DMS 273 (cell line): ENCODE measurements around the gene ABCA4.

ENCODE experiments used
- DNase-seq: peaks from one replicate; lab custom pipeline; 2025; ENCODE audit not compliant: unreplicated experiment; lab: John Stamatoyannopoulos, UW

The ABCA4 gene

DNA sequence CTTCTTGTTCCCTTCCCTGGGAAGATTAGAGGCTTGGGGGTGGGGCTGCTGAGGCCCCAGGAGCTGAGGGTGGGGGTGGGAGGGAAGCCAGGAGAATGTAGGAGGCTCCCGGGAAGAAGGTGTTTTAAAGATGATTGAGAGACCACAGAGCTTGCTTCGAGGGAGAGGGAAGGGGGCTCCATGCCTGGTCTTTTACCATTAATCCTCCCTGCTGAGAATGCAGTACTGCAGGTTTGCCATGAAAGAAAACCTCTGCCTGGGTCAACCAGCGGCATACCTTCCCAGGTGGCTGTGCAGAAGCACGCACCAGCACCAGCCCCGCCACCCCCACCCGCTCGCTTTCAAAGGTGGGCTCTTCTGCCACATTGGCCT, 15.4 kb downstream of the ABCA4 start:
- no peak for DNase-seq

DNA sequence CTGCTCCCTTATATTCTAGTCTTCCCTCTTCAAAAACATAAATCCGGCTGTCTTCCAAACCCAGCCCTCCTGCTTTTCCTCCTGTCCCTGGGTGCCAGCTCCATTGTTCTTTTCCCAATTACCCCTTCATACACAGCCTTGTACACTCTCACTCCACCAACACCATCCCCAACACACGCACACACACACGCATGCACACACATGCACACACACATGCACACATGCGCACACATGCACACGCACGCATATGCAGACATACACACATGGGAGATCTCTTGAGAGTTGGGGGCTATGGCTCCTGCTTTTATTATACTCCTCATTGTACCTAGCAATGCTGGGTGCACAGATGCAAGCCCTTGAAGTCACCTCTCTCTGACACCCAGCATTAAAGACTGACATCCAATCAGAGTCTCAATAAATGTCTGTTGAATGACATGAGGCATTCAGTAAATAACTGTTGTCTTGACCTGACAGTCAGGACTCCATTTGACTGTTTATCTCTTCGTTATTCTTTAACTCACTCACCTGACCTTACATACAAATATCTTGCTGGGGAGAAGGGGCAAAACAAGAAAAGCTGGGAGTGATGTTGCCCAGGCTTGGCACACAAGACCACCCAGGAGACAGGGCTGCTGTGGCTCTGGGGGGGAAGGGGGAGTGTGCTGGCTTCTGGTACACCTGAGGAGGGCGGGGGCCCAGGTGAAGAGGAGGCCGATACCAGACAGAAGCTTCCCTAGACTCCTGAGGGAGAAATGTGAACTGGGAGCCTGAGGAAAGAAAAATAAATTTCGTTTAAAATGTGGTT, 16.0 kb downstream of the ABCA4 start:
- DNase-seq: no peak

DNA sequence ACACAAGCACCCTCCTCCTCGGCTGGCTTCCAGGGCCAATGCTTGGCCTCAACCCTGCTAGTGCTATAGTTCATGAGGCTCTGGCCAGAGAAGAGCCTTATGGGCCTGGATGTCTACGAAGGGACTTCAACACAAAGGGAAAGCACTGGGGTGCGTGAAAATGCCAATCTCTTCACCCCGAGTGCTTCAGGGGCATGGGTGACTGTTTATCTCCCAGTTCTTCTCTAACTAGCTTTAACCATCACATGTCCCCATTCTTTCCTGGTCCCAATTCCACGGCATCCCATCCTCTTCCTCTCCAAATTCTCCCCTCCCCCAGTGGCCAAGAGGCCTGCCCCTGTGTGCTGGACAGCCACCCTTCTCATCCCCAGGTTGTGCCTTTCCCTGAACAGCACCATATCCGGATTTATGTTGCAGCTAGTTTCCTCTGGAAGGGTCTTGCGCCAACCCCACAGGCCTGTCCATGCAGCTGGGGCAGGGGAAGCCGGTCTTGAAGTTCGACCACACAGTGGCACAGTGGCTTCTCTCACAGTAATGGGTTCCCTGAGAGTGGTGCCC, 16.7 kb downstream of the ABCA4 start:
- DNase-seq: no peak

DNA sequence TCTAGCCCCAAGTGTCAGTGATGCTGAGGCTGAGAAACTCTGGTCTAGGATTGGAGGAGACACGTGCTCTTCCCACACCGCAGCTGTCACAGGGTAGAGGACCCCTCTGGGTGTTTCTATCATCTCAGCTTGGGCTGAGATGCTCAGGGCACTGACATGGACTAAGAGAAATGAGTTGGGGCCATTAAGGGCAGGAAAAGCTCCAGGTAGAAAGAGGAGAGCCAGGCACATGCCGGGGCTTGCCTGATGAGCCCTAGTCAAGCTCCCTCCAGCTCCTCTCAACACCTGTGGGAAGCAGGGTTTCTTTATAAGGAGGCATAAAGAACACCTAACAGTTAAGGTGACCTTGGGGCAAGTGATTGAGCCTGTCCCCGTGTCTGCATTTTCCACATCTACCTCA, 17.3 kb downstream of the ABCA4 start:
- no peak for DNase-seq

DNA sequence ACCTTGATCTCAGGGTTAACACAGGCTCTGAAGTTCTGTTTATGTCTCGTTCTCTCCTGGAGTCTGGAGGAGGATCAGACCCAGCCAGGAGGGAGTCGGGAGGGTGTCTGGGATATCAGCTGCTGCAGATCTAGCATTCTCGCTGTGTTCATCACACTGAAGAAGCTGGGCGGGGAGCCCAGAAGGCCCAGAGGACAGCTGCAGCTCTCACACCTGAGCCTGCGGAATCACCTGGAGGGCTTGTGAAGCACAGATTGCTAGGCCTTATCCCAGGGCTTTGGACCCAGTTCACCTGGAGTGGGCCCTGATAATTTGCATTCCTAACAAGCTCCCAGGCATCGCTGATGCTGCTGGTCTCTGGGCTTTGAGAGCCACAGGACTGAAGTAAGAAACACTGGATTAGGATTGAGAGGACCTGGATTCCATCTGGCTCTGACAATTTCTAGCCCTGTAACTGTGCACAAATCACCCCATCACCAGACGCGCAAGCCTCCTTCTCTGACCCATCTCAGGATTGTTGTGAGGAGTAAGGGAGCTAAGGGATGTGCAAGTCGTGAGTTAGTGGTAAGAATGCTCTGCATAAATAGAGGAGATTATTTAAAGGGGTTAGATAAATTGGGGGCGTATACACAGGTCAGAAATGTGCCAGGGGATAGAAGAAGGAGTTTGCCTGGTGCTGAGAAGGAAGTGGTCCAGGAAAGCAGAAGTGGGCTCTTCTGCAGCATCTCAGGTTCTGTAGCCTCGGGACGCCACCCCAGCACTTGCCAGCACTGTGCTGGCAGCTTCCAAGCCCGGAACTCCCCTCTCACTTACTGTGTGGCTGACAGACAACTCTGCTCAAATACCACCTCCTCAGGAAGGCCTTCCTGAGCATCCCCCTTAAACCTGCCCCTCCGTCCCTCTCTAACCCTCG, 19.1 kb downstream of the ABCA4 start:
- DNase-seq: no peak

DNA sequence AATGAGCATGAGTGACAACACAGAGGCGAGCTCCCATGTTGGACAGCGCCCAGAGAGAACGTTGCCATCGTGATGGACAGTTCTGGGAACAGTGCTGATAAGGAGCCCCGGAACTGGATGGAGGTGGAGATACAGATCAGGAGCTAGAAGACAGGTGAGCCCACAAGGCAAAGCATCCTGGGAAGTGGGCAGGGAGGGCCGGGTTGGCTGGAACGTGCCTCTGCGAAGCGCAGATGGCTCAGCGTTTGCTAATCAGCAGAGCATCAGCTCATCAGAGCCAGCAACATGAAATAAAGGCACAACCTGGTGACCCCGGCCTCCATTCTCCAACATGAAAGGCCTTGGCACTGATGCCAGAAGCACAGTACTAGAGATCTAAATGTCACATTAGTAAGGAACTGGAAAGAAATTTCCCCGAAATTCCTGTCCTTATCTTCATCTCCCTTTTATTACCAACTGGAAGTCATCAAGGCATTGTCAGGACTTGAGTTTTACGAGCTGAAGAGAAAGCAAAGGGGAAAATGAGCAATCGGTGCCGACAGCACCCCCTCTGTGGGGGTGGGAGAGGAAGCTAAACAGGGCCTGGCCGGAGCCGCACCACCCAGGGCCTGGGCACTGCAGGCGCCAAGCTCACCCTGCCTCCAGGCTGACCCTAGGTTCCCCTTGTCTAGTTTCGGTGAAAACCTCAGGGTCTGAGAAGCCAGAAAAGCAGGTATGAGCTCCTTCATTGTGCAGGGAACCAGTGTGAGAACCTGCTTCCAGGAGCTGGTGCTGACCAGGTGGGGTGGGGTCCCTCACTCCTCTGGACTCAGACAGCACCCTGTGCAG, 19.9 kb downstream of the ABCA4 start:
- no peak for DNase-seq

DNA sequence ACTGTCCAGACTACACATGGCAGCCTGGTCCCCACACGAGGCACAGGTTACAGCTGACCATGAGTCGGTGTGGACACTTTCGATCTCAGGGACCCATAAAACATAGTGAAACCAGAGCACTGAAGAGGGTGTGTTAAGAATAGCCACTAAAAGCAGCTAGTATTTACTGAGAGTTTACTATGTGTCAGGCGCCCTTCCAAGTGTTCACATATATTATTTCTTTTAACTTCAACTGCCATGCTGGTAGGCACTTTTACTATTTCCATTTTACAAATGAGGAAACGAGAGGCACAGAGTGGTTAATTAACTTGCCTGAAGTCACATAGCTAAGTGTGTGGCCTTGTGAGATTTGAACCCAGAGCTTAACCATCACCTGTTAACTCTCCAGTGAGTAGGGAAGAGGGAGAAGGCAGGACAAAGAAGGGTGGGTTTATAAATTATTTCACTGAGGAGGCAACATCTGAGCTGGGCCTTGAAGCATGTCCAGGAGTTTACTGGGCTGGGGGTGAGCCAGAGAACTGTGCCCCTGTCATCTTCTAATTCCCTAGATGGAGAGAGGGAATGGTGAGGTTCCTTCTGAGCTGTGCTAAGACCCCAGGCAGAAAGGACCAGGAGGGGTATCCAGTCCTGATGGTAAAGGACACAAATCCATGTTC, 20.7 kb downstream of the ABCA4 start:
- DNase-seq: no peak

DNA sequence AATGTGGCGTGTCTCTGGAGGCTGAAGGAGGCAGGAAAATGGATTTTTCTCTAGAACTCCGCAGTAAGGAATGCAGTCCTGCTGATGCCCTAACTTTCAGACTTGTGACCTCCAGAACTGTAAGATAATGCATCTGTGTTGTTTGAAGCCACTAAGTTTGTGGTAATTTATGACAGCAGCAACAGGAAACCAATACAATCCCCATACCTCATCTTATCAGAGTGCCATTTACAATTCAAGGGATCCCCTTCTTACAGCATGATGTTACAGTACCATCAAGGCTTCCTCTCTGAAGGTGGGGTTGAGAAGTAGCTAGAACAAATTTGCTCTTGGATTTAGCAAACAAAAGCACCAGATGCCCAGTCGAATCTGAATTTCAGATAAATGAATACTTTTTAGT, 21.6 kb downstream of the ABCA4 start:
- DNase-seq: no peak

DNA sequence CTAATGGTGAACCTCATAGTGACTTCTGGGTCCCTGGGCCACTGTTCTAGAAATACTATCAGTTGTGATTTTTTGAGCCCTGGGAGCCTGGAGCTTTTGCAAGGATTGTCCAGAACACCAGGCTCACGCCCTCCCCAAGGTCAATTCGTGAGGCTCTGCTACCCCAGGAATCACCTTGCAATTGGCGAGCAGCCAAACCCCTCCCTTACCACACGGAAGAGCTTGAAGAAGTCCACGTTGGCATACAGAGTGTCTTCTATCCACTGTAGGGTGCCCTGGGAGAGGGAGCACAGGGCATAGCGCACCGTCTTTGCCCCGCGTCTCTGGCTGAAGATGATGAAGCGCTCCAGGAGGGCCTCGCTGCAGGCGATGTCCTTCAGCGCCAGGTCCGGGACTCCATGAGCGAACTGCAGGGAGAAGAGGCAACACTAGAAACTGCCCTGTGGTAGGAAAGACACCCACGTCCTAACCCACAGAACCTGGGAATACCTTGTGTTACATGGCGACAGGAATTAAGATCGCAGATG, 22.3 kb downstream of the ABCA4 start:
- DNase-seq: no peak

DNA sequence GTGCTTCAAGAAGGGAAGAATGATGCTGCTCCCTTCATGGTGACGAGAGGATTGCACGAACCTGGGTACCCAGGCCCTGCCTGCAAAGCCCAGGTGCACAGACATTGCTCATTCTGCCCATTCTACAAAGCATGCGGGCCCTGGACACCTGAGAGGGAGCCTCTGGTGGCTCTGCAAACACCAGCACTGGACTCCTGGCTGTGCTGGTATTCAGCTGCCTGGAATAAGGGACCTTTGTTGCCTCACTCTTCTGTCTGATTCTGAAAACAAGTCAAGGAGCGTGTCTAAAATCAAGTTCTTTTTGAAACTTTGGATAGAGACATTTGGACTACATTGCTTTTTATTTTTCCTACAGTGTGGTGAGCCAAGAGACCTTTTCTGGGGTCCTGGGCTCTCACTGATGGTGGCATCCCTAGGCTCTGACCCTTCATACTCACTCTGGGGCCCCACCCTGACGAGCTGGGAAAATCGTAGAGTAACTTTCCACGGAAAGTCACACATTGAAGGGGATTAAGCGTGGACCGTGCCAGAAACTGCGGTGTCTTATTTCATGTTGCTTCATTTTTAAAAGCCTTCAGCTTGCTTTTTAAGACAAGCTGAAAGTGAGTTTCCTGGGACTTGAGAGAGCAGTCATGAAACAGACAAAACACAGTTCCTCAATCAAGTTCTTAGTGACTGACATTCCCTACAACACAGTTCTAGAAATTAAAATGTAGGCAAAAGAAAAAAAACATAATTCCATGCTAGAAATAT, 24.0 kb downstream of the ABCA4 start:
- peak; percentile 12 for DNase-seq

DNA sequence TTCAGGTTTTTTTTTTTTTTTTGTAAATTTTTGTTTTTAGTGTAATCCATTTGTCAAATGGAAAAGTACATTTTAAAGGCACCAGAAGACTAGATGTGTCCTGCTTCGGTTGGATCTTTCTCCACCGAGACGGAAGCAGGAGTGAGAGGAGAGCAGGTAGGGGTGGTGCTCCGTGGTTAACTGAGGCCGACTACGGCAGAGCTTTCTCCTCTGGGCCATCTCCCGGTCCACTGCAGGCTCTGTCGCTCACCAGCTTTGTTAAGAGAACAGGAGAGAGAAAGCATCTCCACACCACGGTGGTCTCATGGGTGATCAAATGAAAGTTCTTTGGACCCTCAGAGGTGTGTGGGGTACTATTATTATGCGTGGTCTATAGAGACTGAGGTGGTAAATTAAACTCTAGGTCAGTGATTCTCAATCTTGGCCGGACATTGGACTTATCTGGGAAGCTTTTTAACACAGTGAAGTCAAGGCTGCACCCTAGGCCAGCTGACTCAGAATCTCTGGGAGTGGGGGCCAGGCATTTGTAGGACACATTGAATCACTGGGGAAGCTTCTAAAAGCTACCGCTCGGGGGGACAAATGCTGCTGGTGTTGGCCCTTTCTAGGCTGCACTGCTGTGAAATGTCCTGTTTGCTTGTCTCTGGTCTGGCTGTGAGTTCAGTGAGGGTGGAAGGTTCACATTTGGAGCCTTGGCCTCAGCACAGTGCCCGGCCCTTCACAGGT, 25.0 kb downstream of the ABCA4 start:
- no peak for DNase-seq

DNA sequence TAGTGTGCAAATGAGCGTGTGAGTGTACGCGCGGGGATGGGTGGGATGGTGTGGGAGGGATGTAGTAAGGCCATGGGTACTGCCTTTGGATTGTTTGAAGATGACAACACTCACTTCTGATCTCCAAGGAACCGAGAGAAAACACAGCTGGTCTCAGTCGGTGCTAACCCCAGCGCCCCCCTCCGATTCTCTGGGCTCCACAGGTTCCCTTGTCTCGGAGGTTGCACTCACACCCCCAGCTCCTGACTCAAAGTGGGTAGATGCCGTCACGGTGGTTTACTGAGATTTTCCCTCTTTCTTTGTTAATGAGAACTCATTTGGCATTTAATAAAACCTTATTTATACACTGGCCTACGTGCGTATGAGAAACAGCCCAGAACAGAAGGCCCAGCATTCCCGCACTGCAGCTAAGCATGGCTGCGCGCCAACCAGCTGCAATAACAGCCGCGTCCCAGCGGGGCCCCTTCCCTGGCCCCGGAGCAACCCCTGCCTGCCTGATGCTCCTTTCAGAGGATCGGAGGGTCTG, 25.8 kb downstream of the ABCA4 start:
- DNase-seq: peak; percentile 96

DNA sequence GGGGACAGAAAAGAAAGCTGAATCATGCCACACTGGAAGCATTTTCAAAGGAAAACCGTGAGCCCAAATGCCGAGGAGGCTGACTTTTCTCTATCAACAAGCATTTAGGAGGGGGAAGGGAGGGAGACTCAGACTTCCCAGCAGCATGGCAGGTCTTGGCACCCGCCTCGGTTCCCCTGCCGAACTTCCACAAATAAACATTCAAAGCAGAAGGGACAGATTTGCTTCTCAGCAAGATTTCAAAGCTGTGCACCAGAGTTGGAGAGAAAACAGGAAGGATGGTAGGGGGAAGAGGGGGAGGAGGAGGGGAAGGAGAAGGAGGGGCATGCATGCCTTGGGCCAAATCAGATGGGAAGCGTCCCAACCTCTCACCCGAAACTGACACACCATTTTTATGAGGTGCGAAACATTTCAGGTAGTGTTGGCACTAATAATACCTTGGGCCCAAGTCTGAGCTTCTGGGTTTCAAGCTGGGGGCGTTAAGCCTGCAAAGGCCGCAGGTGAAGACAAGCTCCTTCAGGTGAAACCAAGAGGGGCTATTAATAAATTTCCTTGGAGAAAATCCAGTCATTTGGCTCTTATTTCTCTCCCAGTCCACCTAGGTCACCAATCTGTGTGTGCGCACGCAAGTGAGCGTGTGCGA, 26.4 kb downstream of the ABCA4 start:
- peak; percentile 81 for DNase-seq

DNA sequence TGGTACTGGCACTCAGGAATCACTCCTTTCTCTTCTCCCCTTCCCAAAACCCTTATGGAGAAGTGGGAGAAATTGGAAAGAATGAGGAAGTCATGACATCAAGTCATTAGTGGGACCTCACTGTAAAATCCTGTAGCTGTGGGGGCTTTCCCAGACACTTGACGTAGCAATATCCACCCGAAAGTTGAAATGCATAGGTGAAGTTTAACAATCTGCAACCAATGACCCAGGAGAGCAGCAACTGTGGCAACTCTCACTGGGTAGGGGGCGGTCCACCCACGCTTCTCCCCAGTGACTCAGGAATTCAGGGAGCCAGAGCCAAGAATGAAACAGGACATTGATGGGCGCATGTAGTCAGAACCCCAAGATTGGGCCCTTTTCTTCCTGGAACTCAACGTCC, 27.0 kb downstream of the ABCA4 start:
- peak; percentile 30 for DNase-seq

DNA sequence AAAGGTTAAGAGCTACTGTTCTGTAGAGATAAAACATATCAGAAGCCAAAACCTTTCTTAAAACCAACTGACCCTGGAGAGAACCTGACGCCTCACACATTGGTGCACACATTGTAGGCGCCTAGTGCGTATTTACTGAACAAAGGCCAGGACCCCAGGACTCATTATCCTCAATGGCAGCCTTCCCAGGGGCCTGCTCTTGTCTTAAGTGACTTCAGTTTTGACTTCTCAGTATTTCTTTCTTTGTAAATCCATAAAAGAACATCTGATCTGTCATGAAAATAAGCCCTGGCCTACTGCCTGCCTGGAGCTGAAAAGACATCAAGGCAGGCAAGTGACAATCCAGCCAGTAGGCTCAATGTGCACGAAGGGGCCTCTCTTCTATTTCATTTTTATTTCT, 27.6 kb downstream of the ABCA4 start:
- DNase-seq: no peak

DNA sequence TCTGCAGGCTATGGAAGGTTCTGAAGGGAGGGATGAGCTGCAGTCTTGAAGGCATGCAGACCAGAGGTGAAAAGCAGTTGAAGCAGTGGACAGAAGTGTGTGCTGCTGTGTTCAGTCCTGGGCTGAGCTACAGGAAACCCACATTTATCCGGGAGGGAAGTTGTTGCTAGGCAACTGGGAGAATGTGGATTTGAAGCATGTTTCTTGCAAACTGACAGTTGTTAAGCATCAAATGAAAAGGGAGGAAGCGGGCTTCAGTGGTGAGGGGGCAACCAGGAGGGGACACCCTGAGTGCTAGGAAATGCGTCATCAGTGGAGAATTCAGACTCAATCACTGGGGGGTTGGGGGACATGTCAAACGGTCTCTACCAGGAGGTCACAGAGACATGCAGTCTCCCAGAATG, 28.7 kb downstream of the ABCA4 start:
- DNase-seq: peak; percentile 70

DNA sequence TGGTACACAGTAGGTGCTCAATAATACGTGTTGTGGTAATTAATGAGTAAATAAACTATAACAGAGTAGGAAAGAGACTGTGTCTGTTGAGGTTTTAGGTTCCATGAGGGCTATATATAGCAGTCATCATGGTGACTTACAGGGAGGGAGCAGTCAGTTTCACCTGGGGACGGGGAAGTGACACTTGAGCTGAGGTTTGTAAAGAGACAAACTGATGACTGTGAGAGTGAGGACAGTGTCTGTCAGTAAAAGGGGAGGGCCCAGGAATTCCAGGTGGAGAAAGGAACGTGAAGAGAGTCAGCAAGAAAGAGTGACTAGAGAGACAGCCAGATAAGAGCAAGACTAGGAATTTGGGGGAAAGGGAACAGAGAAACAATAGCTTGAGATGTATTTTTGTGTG, 30.2 kb downstream of the ABCA4 start:
- no peak for DNase-seq

DNA sequence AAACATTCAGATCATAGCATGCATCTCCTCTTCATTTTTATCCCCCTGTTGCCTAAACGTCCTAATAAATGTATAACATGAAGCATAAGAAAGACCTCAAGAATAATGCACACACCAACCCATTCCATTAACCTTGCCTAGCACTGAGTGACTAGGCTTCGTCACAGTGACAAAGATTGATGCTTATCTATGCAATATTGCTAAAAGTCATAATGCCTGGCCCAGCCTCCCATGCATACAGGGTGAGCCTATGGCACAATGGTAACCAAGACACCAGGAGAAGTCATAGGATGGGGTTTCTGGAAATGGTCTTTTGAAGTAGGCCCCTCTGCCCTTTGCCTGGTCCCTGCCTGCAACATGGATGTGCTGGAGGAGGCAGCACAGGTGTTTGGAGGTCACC, 33.8 kb downstream of the ABCA4 start:
- DNase-seq: no peak
